SK-N-SH (cell line): ENCODE measurements around the gene WDR5B.

Experiments
- NFIC ChIP-seq: IDR thresholded peaks from 2 replicates; pipeline ENCODE4 v1.4.0; 2012; ENCODE audit warnings: borderline replicate concordance
- TCF12 ChIP-seq: IDR thresholded peaks from 2 replicates; pipeline ENCODE4 v1.4.0; 2012

- TF ChIP-seq TCF12 = no peak
- TF ChIP-seq NFIC = no peak
Measured at GRCh38 chr3:122406198-122406597, 9.7 kb downstream of the WDR5B start.
